Activated CD4-positive, alpha-beta memory T cell treated with anti-CD3 and anti-CD28 coated beads, Interleukin-2, amount 10 ng/mL, durations not matched to agents 7 days and 5 days (primary cell): ENCODE measurements around the gene NFKBIE. TPM values are rescaled to one million over a fixed set of nuclear protein-coding genes. Genes with fewer than 3 reads are reported as not detected.

Experiments
- CTCF ChIA-PET: fragments of 350-600 bp; sonication (Branson Sonifier 250); formaldehyde crosslinking; loops from one replicate; lab custom pipeline; 2021; ENCODE audit warnings: antibody characterized with exemption, inconsistent platforms; lab: Charles Lee
- POLR2A ChIA-PET: fragments of 350-600 bp; sonication (Branson Sonifier 250); formaldehyde crosslinking; loops from one replicate; lab custom pipeline; 2021; ENCODE audit warnings: antibody characterized with exemption; lab: Charles Lee
- DNase-seq: peaks from one replicate; pipeline ENCODE4 v3.0.0-alpha.2; 2020
- H3K27ac Mint-ChIP-seq: one replicate; pipeline ENCODE4 v1.8.0; 2021; ENCODE audit warnings: mild to moderate bottlenecking, mixed read lengths
- H3K27me3 Mint-ChIP-seq: one replicate; pipeline ENCODE4 v1.8.0; 2021; ENCODE audit warnings: mixed read lengths
- H3K36me3 Mint-ChIP-seq: one replicate; pipeline ENCODE4 v1.8.0; 2021; ENCODE audit warnings: low read depth, mixed read lengths
- H3K4me1 Mint-ChIP-seq: one replicate; pipeline ENCODE4 v1.8.0; 2021; ENCODE audit warnings: mixed read lengths
- H3K4me3 Mint-ChIP-seq: one replicate; pipeline ENCODE4 v1.8.0; 2021; ENCODE audit warnings: mild to moderate bottlenecking, mixed read lengths
- H3K9me3 Mint-ChIP-seq: one replicate; pipeline ENCODE4 v1.8.0; 2021; ENCODE audit warnings: mixed read lengths
- total RNA-seq, 2 experiments: library from RNA; stranded (reverse); gene quantifications; one replicate each; pipeline ENCODE4 v1.2.3, GENCODE V29; 2021

NFKBIE gene
- total RNA-seq, 2 experiments from 2014 or later: 20.8 to 21.7 TPM

DNA sequence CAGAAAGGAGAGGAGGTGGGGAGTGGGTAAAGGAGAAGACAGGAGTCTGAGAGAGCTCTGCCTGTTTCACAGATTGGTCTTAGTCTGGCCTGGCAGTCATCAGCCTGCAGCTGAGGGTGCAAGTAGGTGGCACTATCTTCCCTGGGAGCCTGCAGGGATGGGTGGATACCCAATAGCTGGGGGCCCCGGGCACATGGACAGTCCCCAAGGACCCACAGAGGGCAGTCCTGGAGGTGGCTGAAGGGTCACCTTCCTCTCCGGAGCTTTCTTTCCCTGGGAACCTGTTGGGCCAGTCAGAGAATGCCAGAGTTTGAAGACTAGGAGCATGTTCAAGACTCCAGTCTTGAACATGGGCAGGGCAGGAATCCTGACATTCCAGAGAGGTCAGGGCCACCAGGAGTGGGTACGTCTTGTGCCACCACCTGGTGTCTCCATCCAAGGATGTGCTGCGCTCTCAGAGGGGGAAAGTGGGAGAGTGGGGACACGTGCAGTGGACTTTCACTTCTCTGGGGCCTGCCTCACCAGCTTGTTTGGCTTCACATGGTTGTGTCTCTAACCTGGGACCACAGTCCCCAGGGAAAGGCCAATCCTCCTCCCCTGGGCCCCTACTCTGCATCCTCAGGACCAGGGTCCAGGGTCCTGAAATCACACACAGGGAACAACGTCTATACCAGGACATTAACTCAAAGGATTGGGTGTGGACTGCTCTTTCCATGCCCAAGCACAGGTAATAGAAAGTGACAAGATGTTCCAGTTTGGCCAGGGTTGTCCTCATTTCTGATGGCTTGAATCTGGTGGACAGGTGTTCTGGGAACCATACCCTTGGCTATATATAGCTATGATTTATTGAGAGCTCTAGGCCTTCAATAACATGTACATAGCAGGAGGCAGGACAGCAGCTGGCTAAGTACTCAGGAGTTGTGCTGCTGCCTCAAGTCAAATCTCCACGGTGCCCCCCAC lies 29.8 kb upstream of the NFKBIE start:
- ChIA-PET POLR2A (interaction anchor here (1.1 to 2.8 kb wide), 3 partner anchors 10 to 19 kb away, joined by 4 to 13 read pairs (median 6); partner anchors contain the start of gene AARS2), CTCF (interaction anchor here (0.5 to 1.7 kb wide), 4 partner anchors 10 to 115 kb away, joined by 3 to 6 read pairs (median 6); partner anchors contain the start of gene AARS2)
- Mint-ChIP-seq H3K27me3 (peaks cover 58% of the 10 kb centered on the region), H3K36me3 (peaks cover 4% of the 10 kb centered on the region), H3K4me3 (no peak overlapping the region), H3K27ac (no peak overlapping the region), H3K9me3 (no peaks in the 10 kb centered on the region), H3K4me1 (peaks cover 6% of the 10 kb centered on the region)
- no peak for DNase-seq

DNA sequence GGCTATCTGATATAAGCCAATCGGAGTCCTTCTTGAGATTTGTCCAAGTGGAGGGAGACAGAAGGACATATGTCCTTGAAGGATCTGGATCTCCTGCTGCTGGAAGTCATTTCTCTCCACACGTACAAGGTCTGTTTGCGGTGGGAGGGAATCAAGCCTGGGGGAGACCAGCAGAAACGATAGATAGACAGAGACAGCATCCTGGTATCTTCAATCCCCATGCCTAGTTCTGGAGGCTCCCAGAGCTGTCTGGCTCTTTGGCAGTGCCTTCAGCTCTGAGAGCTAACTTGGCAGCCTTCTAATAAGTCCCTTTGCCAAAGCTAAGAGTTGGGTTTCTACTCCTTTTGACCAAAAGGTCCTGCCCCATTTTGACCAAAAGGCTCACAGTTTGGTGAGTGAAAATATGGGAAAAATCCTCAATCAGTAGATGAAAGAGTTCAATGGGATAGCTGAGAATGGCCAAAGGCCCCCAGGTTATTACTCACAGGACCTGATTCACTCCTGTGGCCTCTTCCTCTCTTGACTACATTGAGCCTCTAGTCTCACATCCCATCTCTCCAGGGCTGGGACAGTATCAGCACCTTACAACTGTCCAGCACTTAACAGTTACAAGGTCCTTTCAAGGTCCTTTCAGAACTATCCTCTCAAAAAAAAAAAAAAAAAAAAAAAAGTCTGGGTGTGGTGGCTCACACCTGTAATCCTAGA lies 27.5 kb upstream of the NFKBIE start:
- H3K27ac Mint-ChIP-seq: no peak overlapping the region
- CTCF ChIA-PET: interaction anchor here (1.0 kb wide), 1 partner anchor 36 kb away, joined by 6 read pairs; the partner anchor contains the start of gene SLC35B2
- peaks cover 60% of the 10 kb centered on the region for H3K27me3 Mint-ChIP-seq
- no peaks in the 10 kb centered on the region for H3K9me3 Mint-ChIP-seq
- no peak for DNase-seq
- H3K4me1 Mint-ChIP-seq: peaks cover 2% of the 10 kb centered on the region
- H3K36me3 Mint-ChIP-seq: no peaks in the 10 kb centered on the region
- POLR2A ChIA-PET: interaction anchor here (1.1 to 1.9 kb wide), 2 partner anchors 8 to 9 kb away, joined by 4 to 5 read pairs; no protein-coding TSS in a partner anchor
- no peak overlapping the region for H3K4me3 Mint-ChIP-seq

DNA sequence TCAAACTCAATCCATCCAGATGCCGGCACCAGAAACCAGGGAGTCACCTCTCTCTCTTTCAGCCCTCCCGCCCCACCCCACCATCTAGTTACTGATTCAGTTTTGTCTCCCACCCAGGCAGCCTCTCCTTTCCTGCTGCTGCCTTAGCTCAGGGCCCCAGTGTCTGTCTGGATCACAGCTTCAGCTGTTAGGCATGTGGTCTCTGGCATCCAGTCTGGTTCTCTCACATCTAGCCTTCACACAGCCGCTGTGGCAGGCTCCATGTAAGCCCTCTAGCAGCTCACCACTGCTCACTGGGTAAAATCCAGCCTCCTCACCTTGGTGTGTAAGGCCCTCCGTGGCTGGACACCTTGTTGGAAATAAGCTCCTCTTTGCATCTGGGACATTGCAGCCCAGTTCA lies 26.5 kb upstream of the NFKBIE start:
- Mint-ChIP-seq H3K36me3 (no peaks in the 10 kb centered on the region), H3K27me3 (peaks cover 62% of the 10 kb centered on the region), H3K9me3 (no peaks in the 10 kb centered on the region), H3K4me3 (no peak overlapping the region), H3K27ac (no peak overlapping the region), H3K4me1 (no peaks in the 10 kb centered on the region)
- no peak for DNase-seq
- CTCF ChIA-PET: interaction anchor here (1.0 kb wide), 1 partner anchor 13 kb away, joined by 3 read pairs; no protein-coding TSS in a partner anchor
- POLR2A ChIA-PET: interaction anchor here (1.9 kb wide), 1 partner anchor 9 kb away, joined by 5 read pairs; no protein-coding TSS in a partner anchor

GRCh38 chr6:44289726-44290260 lies 24.4 kb upstream of the NFKBIE start:
- no peak for DNase-seq
- CTCF ChIA-PET: no interaction called here
- Mint-ChIP-seq H3K9me3 (no peaks in the 10 kb centered on the region), H3K27ac (no peak overlapping the region), H3K27me3 (peaks cover 49% of the 10 kb centered on the region), H3K4me1 (no peaks in the 10 kb centered on the region), H3K36me3 (no peaks in the 10 kb centered on the region), H3K4me3 (no peak overlapping the region)
- POLR2A ChIA-PET: interaction anchor here (0.8 kb wide), 1 partner anchor 19 kb away, joined by 3 read pairs; no protein-coding TSS in a partner anchor

DNA sequence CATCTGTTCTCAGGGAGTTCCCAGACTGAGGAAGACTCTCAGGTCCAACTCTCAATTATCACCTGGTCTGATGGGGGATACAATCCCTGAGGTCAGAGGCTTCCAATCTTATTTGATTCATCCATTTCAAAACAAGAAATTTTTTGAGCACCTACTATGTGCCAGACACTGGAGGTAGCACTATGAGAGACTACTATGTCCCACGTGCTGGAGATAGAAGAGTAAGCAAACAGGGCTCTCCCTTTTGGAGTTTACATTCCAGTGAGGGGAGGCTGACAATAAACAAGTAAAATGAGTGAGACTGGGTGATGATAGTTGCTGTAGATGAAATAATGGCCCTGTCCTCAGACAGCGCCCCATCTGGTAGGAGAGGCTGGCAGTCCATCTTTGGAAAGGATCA lies 21.4 kb upstream of the NFKBIE start:
- CTCF ChIA-PET: no interaction called here
- Mint-ChIP-seq H3K27me3 (peaks cover 53% of the 10 kb centered on the region), H3K36me3 (no peaks in the 10 kb centered on the region)

GRCh38 chr6:44286285-44286565 lies 20.9 kb upstream of the NFKBIE start:
- H3K9me3 Mint-ChIP-seq: no peaks in the 10 kb centered on the region
- DNase-seq: no peak
- H3K27ac Mint-ChIP-seq: no peak overlapping the region
- H3K27me3 Mint-ChIP-seq: peaks cover 49% of the 10 kb centered on the region
- ChIA-PET CTCF (no interaction called here), POLR2A (no interaction called here)
- no peaks in the 10 kb centered on the region for H3K36me3 Mint-ChIP-seq
- no peaks in the 10 kb centered on the region for H3K4me1 Mint-ChIP-seq
- H3K4me3 Mint-ChIP-seq: no peak overlapping the region

More for the DNA sequence above, 21.4 kb upstream of the NFKBIE start:
- DNase-seq: no peak
- no peak overlapping the region for H3K27ac Mint-ChIP-seq
- POLR2A ChIA-PET: no interaction called here
- H3K9me3 Mint-ChIP-seq: no peaks in the 10 kb centered on the region
- H3K4me1 Mint-ChIP-seq: no peaks in the 10 kb centered on the region
- H3K4me3 Mint-ChIP-seq: no peak overlapping the region

DNA sequence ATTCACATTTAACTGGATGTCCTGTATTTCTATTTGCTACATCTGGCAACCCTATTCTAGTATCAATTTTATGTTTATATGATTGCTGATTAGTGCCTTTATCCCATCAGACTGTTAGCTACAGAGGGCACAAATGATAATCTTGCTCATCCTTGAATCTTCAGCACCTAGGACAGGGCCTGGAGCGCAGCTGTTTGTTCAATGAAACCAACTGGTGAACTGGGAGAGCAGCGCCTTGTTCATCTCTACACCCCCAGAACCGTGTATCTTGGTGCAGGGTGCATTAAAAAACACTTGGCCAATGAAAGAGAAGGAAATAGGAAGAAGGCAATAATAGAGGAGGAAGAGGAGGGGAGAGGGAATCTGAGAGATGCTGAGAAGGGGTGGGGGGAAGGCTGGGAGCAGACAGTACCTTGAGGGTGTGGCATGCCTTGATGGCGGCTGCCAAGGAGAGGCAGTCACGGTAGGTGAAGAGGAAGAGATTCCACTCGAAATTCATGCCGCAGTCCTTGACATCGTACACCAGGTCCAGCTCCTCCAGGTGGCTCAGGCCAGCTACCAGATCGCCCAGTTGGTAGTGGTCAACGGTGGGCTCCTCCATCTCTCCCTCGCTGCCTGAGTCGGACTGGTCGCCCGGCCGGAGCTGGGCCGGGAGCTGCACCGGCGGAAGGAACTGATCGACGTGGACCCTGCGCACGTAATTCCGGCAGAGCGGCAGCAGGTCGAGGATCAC lies 20.4 kb upstream of the NFKBIE start:
- Mint-ChIP-seq H3K4me3 (no peak overlapping the region), H3K9me3 (no peaks in the 10 kb centered on the region), H3K27me3 (peaks cover 49% of the 10 kb centered on the region), H3K4me1 (no peaks in the 10 kb centered on the region), H3K27ac (no peak overlapping the region), H3K36me3 (no peaks in the 10 kb centered on the region)
- DNase-seq: no peak
- POLR2A ChIA-PET: interaction anchor here (1.6 kb wide), 1 partner anchor 27 kb away, joined by 3 read pairs; the partner anchor contains the start of gene AARS2
- CTCF ChIA-PET: interaction anchor here (0.8 kb wide), 1 partner anchor 17 kb away, joined by 3 read pairs; no protein-coding TSS in a partner anchor

DNA sequence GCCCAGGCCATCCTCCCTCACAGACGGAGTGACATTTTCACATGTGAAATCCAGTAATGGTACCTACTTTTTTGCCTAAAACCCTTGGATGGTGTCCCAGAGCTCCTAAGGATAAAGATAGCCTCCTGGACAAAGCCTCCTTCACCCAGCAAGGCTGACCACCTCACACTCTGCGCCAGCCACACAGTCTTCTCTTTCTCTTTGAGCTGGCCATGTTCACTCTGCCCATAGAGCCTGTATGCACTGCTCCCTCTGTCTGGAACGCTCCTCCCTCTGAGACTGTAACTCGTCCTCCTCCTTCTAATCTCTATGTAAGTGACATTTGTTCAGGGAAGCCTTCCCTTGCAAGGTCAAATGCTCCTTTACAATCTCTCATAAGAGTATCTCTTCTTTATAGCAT lies 19.5 kb upstream of the NFKBIE start:
- POLR2A ChIA-PET: interaction anchor here (1.6 kb wide), 1 partner anchor 28 kb away, joined by 3 read pairs; the partner anchor contains the start of gene AARS2
- Mint-ChIP-seq H3K4me1 (no peaks in the 10 kb centered on the region), H3K36me3 (no peaks in the 10 kb centered on the region), H3K27ac (no peak overlapping the region), H3K4me3 (no peak overlapping the region), H3K27me3 (peaks cover 48% of the 10 kb centered on the region), H3K9me3 (no peaks in the 10 kb centered on the region)
- CTCF ChIA-PET: interaction anchor here (0.8 kb wide), 1 partner anchor 17 kb away, joined by 3 read pairs; no protein-coding TSS in a partner anchor
- no peak for DNase-seq

DNA sequence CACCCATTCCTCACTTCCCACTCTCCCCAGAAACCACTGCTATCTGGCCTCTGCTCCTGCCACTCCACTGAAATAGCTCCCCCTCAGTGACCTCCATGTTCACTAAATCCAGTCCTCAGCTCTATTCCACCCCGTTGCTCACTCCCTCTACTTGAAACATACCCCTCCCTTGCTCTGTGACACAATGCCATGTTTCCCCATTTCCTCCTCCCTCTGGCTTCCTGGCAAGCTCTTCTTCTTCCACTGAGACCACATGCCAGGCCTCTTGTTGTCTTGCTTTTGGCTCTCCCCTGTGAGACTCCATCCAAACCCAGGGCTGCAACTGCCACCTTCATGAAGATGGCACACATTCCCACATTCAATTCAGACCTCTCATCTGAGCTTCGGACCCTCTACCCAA lies 18.8 kb upstream of the NFKBIE start:
- Mint-ChIP-seq H3K27ac (no peak overlapping the region), H3K4me3 (no peak overlapping the region), H3K9me3 (no peaks in the 10 kb centered on the region), H3K27me3 (peaks cover 47% of the 10 kb centered on the region), H3K4me1 (no peaks in the 10 kb centered on the region), H3K36me3 (no peaks in the 10 kb centered on the region)
- no peak for DNase-seq
- CTCF ChIA-PET: interaction anchor here (1.4 kb wide), 1 partner anchor 12 kb away, joined by 4 read pairs; no protein-coding TSS in a partner anchor
- POLR2A ChIA-PET: interaction anchor here (1.4 kb wide), 1 partner anchor 9 kb away, joined by 4 read pairs; no protein-coding TSS in a partner anchor

GRCh38 chr6:44278774-44279697 lies 13.7 kb upstream of the NFKBIE start:
- H3K9me3 Mint-ChIP-seq: no peaks in the 10 kb centered on the region
- H3K4me1 Mint-ChIP-seq: peaks cover 4% of the 10 kb centered on the region
- no peak overlapping the region for H3K4me3 Mint-ChIP-seq
- ChIA-PET POLR2A (no interaction called here), CTCF (interaction anchor here (0.5 to 1.4 kb wide), 3 partner anchors 12 to 63 kb away, joined by 3 read pairs; partner anchors contain the start of gene AARS2)
- no peaks in the 10 kb centered on the region for H3K36me3 Mint-ChIP-seq
- H3K27ac Mint-ChIP-seq: no peak overlapping the region
- peaks cover 49% of the 10 kb centered on the region for H3K27me3 Mint-ChIP-seq
- no peak for DNase-seq

GRCh38 chr6:44278315-44278714 lies 13.0 kb upstream of the NFKBIE start:
- ChIA-PET POLR2A (no interaction called here), CTCF (interaction anchor here (0.9 to 1.4 kb wide), 3 partner anchors 10 to 63 kb away, joined by 3 read pairs; partner anchors contain the start of gene AARS2)
- DNase-seq: no peak
- H3K4me1 Mint-ChIP-seq: peaks cover 4% of the 10 kb centered on the region
- no peak overlapping the region for H3K4me3 Mint-ChIP-seq
- peaks cover 48% of the 10 kb centered on the region for H3K27me3 Mint-ChIP-seq
- H3K9me3 Mint-ChIP-seq: no peaks in the 10 kb centered on the region
- no peak overlapping the region for H3K27ac Mint-ChIP-seq
- no peaks in the 10 kb centered on the region for H3K36me3 Mint-ChIP-seq
